ENCODE results near the gene NSD1.

NSD1 gene

GRCh38 chr5:177093082-177093712, 40.4 kb upstream of the NSD1 start:
- no peak overlapping the region for H3K4me3 ChIP-seq (ENCODE audit: low read depth, low read length)
- in situ Hi-C loops (cut with HindIII; ENCODE audit: low sequenced_read_pairs): no loop called here
- DNase-seq (ENCODE audit: low read depth, low spot score): no peak
- no peak for TF ChIP-seq CTCF (IDR thresholded peaks at IDR 0.05; ENCODE audit: low read depth, low read length)

GRCh38 chr5:177093803-177094202, 39.8 kb upstream of the NSD1 start:
- no peak for TF ChIP-seq CTCF (IDR thresholded peaks at IDR 0.05; ENCODE audit: low read depth, low read length)
- in situ Hi-C loops (cut with HindIII; ENCODE audit: low sequenced_read_pairs): no loop called here
- H3K4me3 ChIP-seq (ENCODE audit: low read depth, low read length): no peak overlapping the region
- DNase-seq (ENCODE audit: low read depth, low spot score): no peak

- no peak overlapping the region for H3K4me3 ChIP-seq (ENCODE audit: low read depth, low read length)
- peak; percentile 7 for DNase-seq (ENCODE audit: low read depth, low spot score)
- in situ Hi-C loops (cut with HindIII; ENCODE audit: low sequenced_read_pairs): no loop called here
- no peak for TF ChIP-seq CTCF (IDR thresholded peaks at IDR 0.05; ENCODE audit: low read depth, low read length)
Observed at GRCh38 chr5:177094224-177095087, 39.1 kb upstream of the NSD1 start.

- no peak for TF ChIP-seq CTCF (IDR thresholded peaks at IDR 0.05; ENCODE audit: low read depth, low read length)
- no peak for DNase-seq (ENCODE audit: low read depth, low spot score)
- in situ Hi-C loops (cut with HindIII; ENCODE audit: low sequenced_read_pairs): no loop called here
- no peak overlapping the region for H3K4me3 ChIP-seq (ENCODE audit: low read depth, low read length)
Observed at GRCh38 chr5:177095088-177095669, 38.4 kb upstream of the NSD1 start.

- in situ Hi-C loops (cut with HindIII; ENCODE audit: low sequenced_read_pairs): no loop called here
- TF ChIP-seq CTCF (IDR thresholded peaks at IDR 0.05; ENCODE audit: low read depth, low read length): no peak
- no peak for DNase-seq (ENCODE audit: low read depth, low spot score)
- no peak overlapping the region for H3K4me3 ChIP-seq (ENCODE audit: low read depth, low read length)
Observed at GRCh38 chr5:177096162-177097015, 37.2 kb upstream of the NSD1 start.

Data from astrocyte of the spinal cord (primary cell).